Kidney epithelial cell (primary cell): ENCODE data around the gene ACBD3. TPM values are rescaled to one million over a fixed set of nuclear protein-coding genes. Genes with fewer than 3 reads are reported as not detected.

Source experiments
- DNase-seq: peaks from one replicate; pipeline ENCODE4 v3.0.0-alpha.2; 2010; ENCODE audit warnings: low read depth
- H3K27me3 ChIP-seq: 2 replicates; pipeline ENCODE4 v1.6.0; 2011; ENCODE audit warnings: low read length; ENCODE audit not compliant: control insufficient read depth, insufficient read depth
- H3K36me3 ChIP-seq: 2 replicates; pipeline ENCODE4 v1.5.1; 2011; ENCODE audit warnings: low read length; ENCODE audit not compliant: control insufficient read depth, insufficient read depth
- H3K4me3 ChIP-seq: 2 replicates; pipeline ENCODE4 v1.5.1; 2011; ENCODE audit warnings: low read depth, mild to moderate bottlenecking, control low read depth, low read length
- total RNA-seq: library from RNA; depleted of rRNA; stranded (reverse); fragments of >200 nt; gene quantifications from 2 replicates; pipeline ENCODE4 v1.2.3, GENCODE V29; 2015
- TF ChIP-seq, protein P1 (sequence below): IDR thresholded peaks from 2 replicates; pipeline ENCODE4 v1.5.1; 2011; ENCODE audit warnings: mild to moderate bottlenecking, moderate library complexity, low read length, control low read depth, inconsistent platforms; ENCODE audit not compliant: insufficient read depth, poor library complexity, severe bottlenecking

Gene ACBD3
- total RNA-seq, 1 donor from 2014 or later = 46.3 TPM

DNA sequence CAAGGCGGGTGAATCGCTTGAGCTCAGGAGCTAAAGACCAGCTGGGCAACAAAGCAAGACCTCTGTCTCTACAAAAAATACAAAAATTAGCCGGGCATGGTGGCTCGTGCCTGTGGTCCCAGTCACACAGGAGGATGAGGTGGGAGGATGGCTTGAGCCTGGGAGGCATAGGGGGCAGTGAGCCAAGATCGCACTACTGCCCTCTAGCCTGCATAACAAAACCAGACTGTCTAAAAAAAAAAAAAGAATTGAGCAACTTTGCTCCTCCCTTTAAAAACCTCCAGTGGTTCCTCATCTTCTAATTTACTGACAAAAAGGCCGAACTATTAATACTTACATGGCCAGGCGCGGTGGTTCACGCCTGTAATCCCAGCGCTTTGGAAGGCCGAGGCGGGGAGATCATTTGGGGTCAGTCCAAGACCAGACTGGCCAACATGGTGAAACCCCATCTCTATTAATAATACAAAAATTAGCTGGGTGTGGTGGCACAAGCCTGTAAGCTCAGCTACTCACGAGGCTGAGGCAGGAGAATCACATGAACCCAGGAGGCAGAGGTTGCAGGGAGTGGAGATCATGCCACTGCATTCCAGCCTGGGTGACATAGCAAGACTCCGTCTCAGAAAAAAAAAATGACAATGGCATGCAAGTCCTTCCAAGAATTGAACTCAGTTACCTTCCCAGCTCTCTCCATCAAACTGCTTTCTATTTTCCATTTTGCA is 4.4 kb downstream of the ACBD3 start:
- H3K36me3 ChIP-seq = no peaks in the 10 kb centered on the region
- H3K4me3 ChIP-seq = no peak overlapping the region
- TF ChIP-seq, protein P1, sequence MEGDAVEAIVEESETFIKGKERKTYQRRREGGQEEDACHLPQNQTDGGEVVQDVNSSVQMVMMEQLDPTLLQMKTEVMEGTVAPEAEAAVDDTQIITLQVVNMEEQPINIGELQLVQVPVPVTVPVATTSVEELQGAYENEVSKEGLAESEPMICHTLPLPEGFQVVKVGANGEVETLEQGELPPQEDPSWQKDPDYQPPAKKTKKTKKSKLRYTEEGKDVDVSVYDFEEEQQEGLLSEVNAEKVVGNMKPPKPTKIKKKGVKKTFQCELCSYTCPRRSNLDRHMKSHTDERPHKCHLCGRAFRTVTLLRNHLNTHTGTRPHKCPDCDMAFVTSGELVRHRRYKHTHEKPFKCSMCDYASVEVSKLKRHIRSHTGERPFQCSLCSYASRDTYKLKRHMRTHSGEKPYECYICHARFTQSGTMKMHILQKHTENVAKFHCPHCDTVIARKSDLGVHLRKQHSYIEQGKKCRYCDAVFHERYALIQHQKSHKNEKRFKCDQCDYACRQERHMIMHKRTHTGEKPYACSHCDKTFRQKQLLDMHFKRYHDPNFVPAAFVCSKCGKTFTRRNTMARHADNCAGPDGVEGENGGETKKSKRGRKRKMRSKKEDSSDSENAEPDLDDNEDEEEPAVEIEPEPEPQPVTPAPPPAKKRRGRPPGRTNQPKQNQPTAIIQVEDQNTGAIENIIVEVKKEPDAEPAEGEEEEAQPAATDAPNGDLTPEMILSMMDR = peak; percentile 47
- DNase-seq = peak; percentile 45
- no peaks in the 10 kb centered on the region for H3K27me3 ChIP-seq

DNA sequence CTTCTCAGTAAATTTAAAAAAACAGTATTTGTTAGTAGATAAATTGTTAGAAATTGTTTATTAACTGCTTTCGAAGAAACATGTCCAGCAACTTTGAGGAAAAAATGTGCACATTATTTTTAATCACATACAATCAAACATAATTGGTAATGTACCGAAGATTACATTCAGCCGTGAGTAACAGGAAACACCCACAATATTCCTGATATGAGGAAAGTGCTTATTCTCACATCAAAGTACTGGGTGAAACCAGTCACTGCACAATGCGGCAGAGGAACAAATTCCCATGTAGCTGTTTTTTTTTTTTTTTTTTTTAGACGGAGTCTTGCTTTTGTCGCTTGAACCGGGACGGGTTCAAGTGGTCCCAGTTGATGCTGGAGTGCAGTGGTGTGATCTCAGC is 9.7 kb downstream of the ACBD3 start:
- Histone ChIP-seq H3K27me3 (no peaks in the 10 kb centered on the region), H3K4me3 (no peak overlapping the region), H3K36me3 (no peaks in the 10 kb centered on the region)
- TF ChIP-seq, protein P1 = no peak
- no peak for DNase-seq

DNA sequence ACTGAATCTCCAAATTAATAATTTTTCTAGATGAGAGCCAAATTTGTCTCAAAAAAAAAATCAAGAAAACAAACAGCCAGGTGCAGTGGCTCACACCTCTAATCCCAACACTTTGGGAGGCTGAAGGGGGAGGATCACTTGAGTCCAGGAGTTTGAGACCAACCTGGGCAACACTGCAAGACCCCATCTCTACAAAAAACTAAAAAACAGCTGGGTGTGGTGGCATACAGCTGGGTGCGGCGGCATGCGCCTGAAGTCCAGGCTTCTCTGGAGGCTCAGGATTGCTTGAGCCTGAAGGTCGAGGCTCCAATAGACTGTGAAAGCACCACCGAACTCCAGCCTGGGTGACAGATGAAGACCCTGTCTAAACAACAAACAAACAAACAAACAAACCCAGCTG is 14.0 kb downstream of the ACBD3 start:
- no peak overlapping the region for H3K4me3 ChIP-seq
- no peaks in the 10 kb centered on the region for H3K27me3 ChIP-seq
- TF ChIP-seq, protein P1 = no peak
- DNase-seq = no peak
- no peaks in the 10 kb centered on the region for H3K36me3 ChIP-seq

DNA sequence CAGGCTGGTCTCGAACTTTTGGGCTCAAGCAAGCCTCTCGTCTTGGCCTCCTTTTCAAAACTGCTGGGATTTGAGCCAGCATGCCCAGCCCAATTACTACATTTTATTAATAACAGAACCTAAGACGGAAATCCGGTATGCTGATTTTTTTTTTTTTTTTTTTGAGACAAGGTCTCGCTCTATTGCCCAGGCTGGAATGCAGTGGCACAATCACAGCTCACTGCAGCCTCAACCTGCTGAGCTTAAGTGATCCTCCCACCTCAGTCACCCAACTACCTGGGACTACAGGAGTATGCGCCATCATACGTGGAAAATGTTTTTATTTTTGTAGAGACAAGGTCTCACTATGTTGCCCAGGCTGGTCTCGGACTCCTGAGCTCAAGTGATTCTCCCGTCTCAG is 20.2 kb downstream of the ACBD3 start:
- Histone ChIP-seq H3K4me3 (no peak overlapping the region), H3K27me3 (no peaks in the 10 kb centered on the region), H3K36me3 (no peaks in the 10 kb centered on the region)
- TF ChIP-seq, protein P1 = no peak
- no peak for DNase-seq

GRCh38 chr1:226164154-226164553 is 22.4 kb downstream of the ACBD3 start:
- TF ChIP-seq, protein P1 = no peak
- DNase-seq = no peak
- no peak overlapping the region for H3K4me3 ChIP-seq
- no peaks in the 10 kb centered on the region for H3K36me3 ChIP-seq
- no peaks in the 10 kb centered on the region for H3K27me3 ChIP-seq

GRCh38 chr1:226162898-226163297 is 23.6 kb downstream of the ACBD3 start:
- Histone ChIP-seq H3K27me3 (no peaks in the 10 kb centered on the region), H3K36me3 (no peaks in the 10 kb centered on the region), H3K4me3 (no peak overlapping the region)
- DNase-seq = no peak
- TF ChIP-seq, protein P1 = no peak
